ENCODE data around the gene MSN.
"Not testable (repeated sequence)": the region's sequence is repeated elsewhere in the genome, so short reads cannot be mapped to it uniquely, and the experiment has no call there.

Gene MSN

DNA sequence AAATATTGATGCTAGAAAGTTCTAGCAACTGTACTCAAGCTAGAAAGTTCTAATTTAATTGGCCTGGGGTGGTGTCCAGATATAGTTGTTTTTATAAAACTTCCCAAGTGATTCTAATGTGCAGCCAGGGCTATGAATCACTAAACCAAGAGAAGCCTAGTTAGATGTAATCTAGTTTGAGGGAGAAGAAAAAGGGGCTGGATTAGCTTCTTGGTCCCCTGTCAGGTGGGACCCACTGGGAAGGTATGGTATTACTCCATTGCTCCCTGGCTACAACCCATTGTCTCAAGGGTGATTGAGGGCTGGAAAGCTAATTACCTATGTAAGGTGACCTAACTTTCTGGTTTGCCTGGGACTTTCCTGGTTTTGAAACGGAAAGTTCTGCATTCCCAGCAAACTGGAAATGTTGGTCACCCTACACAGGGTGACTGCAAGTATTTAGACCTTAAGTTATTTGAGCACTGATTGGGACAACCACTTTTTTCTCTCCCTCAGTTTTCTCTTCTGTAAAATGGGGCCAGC, 23.9 kb upstream of the MSN start:
- no peaks in the 10 kb centered on the region for H3K36me3 ChIP-seq (ENCODE audit: control insufficient read depth, insufficient read depth, low read length)
- no peaks in the 10 kb centered on the region for H3K27me3 ChIP-seq (ENCODE audit: control insufficient read depth, insufficient read depth, low read length, poor library complexity, severe bottlenecking)
- WGBS, 2 experiments = 89 to 100% methylated on average over 1 of the region's 1 CpG
- H3K4me3 ChIP-seq (ENCODE audit: insufficient read depth, low read depth, low read length) = no peak overlapping the region
- H3K27ac ChIP-seq (ENCODE audit: insufficient read depth, low read depth, low read length, poor library complexity, severe bottlenecking) = no peak overlapping the region
- H3K4me1 ChIP-seq (ENCODE audit: control insufficient read depth, insufficient read depth, low read length) = no peaks in the 10 kb centered on the region
- no peaks in the 10 kb centered on the region for H3K9me3 ChIP-seq (ENCODE audit: control insufficient read depth, low read length)

DNA sequence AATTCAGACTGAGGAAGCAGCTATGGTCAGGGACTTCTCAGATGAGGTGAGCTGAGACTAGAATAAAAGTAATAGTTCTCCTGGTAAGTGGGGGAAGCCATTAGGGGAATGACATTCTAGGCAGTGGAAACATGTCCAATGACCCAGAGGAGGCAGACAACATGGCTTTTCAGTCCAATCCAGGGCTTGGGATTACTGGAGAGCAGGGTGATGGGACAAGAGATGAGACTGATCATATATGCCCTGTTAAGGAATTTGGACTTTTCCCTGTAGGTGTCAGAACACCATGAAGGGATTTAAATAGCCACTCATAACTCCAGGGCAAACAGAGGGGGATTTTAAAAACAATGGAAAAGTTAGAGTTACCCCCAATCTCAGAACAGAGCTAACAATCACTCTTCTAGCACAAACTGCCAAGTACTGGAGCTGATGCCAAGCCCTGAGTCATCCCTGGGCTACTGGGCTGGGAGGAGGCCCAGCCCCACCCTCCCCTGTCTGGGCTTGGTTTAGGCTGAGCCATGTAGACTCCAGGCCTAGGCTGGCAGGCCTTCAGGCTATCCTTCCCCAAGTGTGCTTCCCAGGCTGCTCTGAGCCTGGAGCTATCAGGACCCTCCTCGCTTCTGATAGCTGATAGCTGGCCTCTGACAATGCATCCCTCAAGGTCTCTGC, 22.7 kb upstream of the MSN start:
- H3K36me3 ChIP-seq (ENCODE audit: control insufficient read depth, insufficient read depth, low read length) = no peaks in the 10 kb centered on the region
- 78 to 94% methylated on average over 1 of the region's 1 CpG for WGBS, 2 experiments
- H3K4me3 ChIP-seq (ENCODE audit: insufficient read depth, low read depth, low read length) = no peak overlapping the region
- no peak overlapping the region for H3K27ac ChIP-seq (ENCODE audit: insufficient read depth, low read depth, low read length, poor library complexity, severe bottlenecking)
- no peaks in the 10 kb centered on the region for H3K9me3 ChIP-seq (ENCODE audit: control insufficient read depth, low read length)
- H3K4me1 ChIP-seq (ENCODE audit: control insufficient read depth, insufficient read depth, low read length) = no peaks in the 10 kb centered on the region
- no peaks in the 10 kb centered on the region for H3K27me3 ChIP-seq (ENCODE audit: control insufficient read depth, insufficient read depth, low read length, poor library complexity, severe bottlenecking)

DNA sequence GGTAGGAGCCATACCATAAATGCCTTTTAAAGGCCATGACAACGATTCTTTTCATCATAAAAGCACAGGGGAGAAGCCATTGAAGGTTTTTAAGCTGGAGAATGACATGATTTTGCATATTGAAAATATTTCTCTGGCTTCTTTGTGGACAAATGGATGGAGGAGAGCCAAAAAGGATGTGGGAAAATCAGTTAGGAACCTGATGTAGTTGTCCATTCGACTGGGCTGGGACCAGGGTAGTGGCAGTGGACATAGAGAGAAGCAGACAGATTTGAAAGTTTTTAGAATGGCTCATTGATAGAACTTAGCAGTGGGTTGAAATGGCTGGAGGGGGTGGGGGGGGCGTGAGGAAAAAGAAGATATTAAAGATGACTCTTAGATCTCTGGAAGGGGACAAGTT, 19.7 kb upstream of the MSN start:
- Histone ChIP-seq H3K4me3 (ENCODE audit: insufficient read depth, low read depth, low read length) (no peak overlapping the region), H3K27me3 (ENCODE audit: control insufficient read depth, insufficient read depth, low read length, poor library complexity, severe bottlenecking) (no peaks in the 10 kb centered on the region), H3K4me1 (ENCODE audit: control insufficient read depth, insufficient read depth, low read length) (no peaks in the 10 kb centered on the region), H3K27ac (ENCODE audit: insufficient read depth, low read depth, low read length, poor library complexity, severe bottlenecking) (no peak overlapping the region), H3K9me3 (ENCODE audit: control insufficient read depth, low read length) (no peaks in the 10 kb centered on the region), H3K36me3 (ENCODE audit: control insufficient read depth, insufficient read depth, low read length) (no peaks in the 10 kb centered on the region)
- WGBS, 2 experiments = 86 to 92% methylated on average over 3 of the region's 3 CpGs

DNA sequence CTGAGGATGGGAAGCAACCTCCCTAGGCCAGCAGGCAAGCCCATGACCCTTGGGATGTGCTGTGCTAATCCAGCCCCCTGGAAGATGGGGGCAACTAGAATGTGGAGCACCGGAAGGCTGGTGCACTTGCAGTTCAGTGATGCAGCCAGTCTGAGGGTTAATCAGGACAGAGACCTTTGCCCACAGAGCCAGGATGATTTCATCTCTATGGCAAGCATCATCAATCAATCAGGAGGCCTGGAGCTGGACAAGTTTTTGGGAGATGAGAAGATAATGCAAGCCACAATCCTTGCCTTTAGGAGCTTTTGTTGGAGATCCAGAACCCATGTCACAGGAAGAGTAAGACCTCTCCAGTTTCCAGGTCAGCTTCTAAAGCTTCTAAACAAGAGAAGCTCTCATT, 15.4 kb upstream of the MSN start:
- H3K36me3 ChIP-seq (ENCODE audit: control insufficient read depth, insufficient read depth, low read length) = no peaks in the 10 kb centered on the region
- WGBS, 2 experiments = 75 to 97% methylated on average over 1 of the region's 1 CpG
- no peaks in the 10 kb centered on the region for H3K4me1 ChIP-seq (ENCODE audit: control insufficient read depth, insufficient read depth, low read length)
- no peaks in the 10 kb centered on the region for H3K9me3 ChIP-seq (ENCODE audit: control insufficient read depth, low read length)
- H3K27me3 ChIP-seq (ENCODE audit: control insufficient read depth, insufficient read depth, low read length, poor library complexity, severe bottlenecking) = no peaks in the 10 kb centered on the region
- H3K4me3 ChIP-seq (ENCODE audit: insufficient read depth, low read depth, low read length) = no peak overlapping the region
- no peak overlapping the region for H3K27ac ChIP-seq (ENCODE audit: insufficient read depth, low read depth, low read length, poor library complexity, severe bottlenecking)

DNA sequence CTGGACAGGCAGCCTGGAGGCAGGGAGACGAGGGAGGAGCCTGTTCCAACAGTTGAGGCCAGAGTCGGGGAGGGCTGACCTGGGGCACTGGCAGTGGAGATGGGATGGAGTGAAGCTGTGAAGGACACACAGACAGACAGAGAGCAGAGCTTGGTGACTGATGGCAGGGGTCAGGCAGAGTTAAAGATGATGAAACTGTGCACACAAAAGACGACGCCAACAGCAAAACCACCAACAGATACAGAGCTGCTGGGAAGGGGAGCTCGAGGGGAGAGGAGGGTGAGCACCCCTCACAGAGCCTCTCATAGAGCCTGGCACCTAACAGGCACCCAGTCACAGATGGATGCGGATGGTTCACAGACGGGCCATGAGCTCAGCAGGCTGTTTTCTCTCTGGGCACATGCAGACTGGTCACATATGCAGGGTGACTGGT, 10.4 kb upstream of the MSN start:
- not testable (repeated sequence) for H3K27me3 ChIP-seq (ENCODE audit: control insufficient read depth, insufficient read depth, low read length, poor library complexity, severe bottlenecking); H3K4me1 ChIP-seq (ENCODE audit: control insufficient read depth, insufficient read depth, low read length); H3K9me3 ChIP-seq (ENCODE audit: control insufficient read depth, low read length); H3K36me3 ChIP-seq (ENCODE audit: control insufficient read depth, insufficient read depth, low read length); H3K4me3 ChIP-seq (ENCODE audit: insufficient read depth, low read depth, low read length); H3K27ac ChIP-seq (ENCODE audit: insufficient read depth, low read depth, low read length, poor library complexity, severe bottlenecking)
- WGBS, 2 experiments = 90 to 91% methylated on average over 2 of the region's 7 CpGs

DNA sequence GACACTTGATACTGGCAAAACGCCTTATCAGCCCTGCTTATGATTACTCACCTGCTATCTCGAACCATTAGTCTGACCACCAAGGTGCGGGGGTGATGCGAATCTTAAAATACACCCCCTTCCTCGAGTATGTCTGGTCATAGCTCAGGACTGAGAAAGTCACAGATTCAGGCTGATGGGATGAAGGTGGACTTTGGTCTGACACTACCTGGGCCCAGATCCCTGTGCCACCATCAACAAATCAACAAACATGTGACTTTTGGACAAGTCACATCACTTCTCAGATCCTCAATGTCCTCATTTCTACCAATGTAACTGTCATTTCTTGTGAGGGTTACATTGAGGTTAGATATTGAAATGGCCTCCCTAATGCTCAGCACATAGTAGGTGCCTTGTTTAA, 9.8 kb upstream of the MSN start:
- H3K27ac ChIP-seq (ENCODE audit: insufficient read depth, low read depth, low read length, poor library complexity, severe bottlenecking) = no peak overlapping the region
- WGBS, 2 experiments = 77 to 83% methylated on average over 2 to 3 of the region's 5 CpGs
- no peaks in the 10 kb centered on the region for H3K27me3 ChIP-seq (ENCODE audit: control insufficient read depth, insufficient read depth, low read length, poor library complexity, severe bottlenecking)
- no peaks in the 10 kb centered on the region for H3K4me1 ChIP-seq (ENCODE audit: control insufficient read depth, insufficient read depth, low read length)
- H3K36me3 ChIP-seq (ENCODE audit: control insufficient read depth, insufficient read depth, low read length) = no peaks in the 10 kb centered on the region
- H3K4me3 ChIP-seq (ENCODE audit: insufficient read depth, low read depth, low read length) = no peak overlapping the region
- H3K9me3 ChIP-seq (ENCODE audit: control insufficient read depth, low read length) = no peaks in the 10 kb centered on the region

DNA sequence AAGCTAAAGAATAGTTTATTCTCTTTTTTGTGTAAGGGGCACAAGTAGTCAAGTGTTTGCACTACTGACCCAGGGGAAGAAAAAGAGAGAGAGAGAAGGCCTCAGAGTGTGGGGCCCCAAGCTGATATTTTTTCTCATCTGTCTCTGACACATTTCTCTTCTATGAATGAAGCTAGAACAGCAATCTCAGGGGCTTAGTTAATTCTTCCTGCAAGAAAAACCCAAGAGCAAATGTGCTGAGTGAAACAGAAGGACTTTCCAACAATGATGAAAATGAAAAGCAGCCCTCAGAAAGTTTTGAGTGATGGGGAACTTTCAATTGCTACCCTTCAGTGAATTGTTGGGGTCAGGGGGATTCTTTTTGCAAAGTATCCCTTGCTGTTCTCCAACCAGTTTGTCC, 9.2 kb upstream of the MSN start:
- Histone ChIP-seq H3K27me3 (ENCODE audit: control insufficient read depth, insufficient read depth, low read length, poor library complexity, severe bottlenecking) (no peaks in the 10 kb centered on the region), H3K9me3 (ENCODE audit: control insufficient read depth, low read length) (no peaks in the 10 kb centered on the region), H3K36me3 (ENCODE audit: control insufficient read depth, insufficient read depth, low read length) (no peaks in the 10 kb centered on the region), H3K4me1 (ENCODE audit: control insufficient read depth, insufficient read depth, low read length) (no peaks in the 10 kb centered on the region), H3K4me3 (ENCODE audit: insufficient read depth, low read depth, low read length) (no peak overlapping the region), H3K27ac (ENCODE audit: insufficient read depth, low read depth, low read length, poor library complexity, severe bottlenecking) (no peak overlapping the region)

DNA sequence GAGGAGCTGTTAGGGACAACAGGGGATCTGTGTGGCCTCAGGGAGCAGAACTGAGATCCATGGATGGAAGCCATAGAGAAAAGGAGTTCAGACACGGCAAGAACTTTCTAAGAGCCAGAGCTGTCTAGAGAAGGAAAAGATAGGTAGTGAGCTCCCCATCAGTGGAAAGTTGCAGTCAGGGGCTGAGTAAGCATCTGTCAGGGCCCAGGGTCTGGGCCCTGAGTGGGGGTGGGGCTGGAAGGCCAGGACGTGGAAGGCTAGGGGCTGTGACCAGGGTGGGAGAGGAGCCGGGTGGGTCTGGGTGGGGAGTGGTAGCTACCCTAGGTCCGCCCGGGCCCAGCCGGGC, 324 bp upstream of the MSN start:
- Histone ChIP-seq H3K9me3 (ENCODE audit: control insufficient read depth, low read length) (no peaks in the 10 kb centered on the region), H3K36me3 (ENCODE audit: control insufficient read depth, insufficient read depth, low read length) (no peaks in the 10 kb centered on the region), H3K4me3 (ENCODE audit: insufficient read depth, low read depth, low read length) (no peak overlapping the region), H3K4me1 (ENCODE audit: control insufficient read depth, insufficient read depth, low read length) (peaks cover 9% of the 10 kb centered on the region), H3K27ac (ENCODE audit: insufficient read depth, low read depth, low read length, poor library complexity, severe bottlenecking) (no peak overlapping the region), H3K27me3 (ENCODE audit: control insufficient read depth, insufficient read depth, low read length, poor library complexity, severe bottlenecking) (no peaks in the 10 kb centered on the region)
- WGBS, 2 experiments = 6 to 9% methylated on average over 6 of the region's 6 CpGs

DNA sequence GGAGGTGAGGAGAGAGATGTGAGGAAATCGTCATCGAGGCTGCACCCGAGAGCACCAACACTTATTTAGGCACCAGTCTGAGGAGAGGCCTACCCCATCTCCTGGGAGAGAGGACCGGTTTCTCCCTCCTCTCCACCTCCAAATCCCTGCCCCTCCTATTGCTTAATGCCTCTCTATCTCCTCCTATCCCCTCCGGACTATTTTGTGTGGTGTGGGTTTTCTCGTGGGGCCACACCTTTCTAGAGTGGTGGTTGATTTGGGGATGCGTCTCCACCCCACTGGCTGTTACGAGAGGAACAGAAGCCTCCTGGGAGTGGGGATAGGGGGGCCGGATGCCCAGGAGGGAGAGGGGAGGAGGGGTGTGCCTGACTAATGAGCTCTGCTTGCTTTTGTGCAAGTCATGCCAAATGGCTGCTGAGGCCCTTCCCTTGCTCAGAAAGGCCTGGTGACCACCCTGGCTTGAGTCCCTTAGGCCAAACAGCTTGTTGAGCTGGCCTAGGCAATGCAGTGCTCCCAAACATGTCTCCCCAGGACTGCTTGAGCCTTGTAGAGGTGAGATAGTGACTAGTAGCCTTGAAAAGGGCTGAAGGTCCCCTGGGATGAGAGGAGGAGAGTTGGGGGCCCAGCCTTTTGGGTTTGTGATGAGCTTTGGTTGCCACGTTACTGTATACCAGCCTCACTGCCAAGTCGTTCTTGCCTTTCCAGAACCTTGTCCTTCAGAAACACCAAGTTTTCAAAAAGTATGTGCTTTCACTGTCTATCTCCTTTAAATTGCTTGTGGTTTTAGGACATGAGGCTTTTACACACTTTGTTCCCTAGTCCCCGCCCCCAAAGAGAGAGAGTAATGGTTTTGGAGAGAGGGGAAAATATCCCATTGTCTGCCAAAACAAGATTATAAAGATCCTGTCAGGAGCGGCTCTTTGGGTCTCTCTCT, 1.2 kb downstream of the MSN start:
- peak overlapping the region; percentile 58 for H3K4me3 ChIP-seq (ENCODE audit: insufficient read depth, low read depth, low read length)
- H3K27me3 ChIP-seq (ENCODE audit: control insufficient read depth, insufficient read depth, low read length, poor library complexity, severe bottlenecking) = no peaks in the 10 kb centered on the region
- peaks cover 9% of the 10 kb centered on the region for H3K4me1 ChIP-seq (ENCODE audit: control insufficient read depth, insufficient read depth, low read length)
- H3K36me3 ChIP-seq (ENCODE audit: control insufficient read depth, insufficient read depth, low read length) = no peaks in the 10 kb centered on the region
- H3K27ac ChIP-seq (ENCODE audit: insufficient read depth, low read depth, low read length, poor library complexity, severe bottlenecking) = peak overlapping the region; percentile 90
- 10 to 18% methylated on average over 8 to 12 of the region's 13 CpGs for WGBS, 2 experiments
- no peaks in the 10 kb centered on the region for H3K9me3 ChIP-seq (ENCODE audit: control insufficient read depth, low read length)

DNA sequence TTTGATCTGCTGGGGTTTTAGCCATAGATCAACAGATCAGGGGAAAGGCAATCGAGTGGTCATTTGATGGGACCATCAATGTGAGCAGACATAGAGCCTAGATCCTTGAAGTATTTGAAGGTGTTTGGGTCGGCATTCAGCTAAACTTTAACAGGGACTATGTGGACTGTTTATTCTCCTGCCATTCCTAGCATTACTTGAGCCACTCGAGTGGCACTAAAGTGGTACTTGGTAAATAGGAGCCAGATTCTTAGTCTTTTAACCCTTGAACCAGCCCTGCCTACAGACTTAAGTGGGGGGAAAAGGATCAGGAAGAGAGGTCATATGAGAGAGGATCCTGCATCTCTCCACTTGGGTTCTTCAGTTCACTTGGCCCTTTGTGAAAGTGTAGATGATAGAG, 3.8 kb downstream of the MSN start:
- no peaks in the 10 kb centered on the region for H3K27me3 ChIP-seq (ENCODE audit: control insufficient read depth, insufficient read depth, low read length, poor library complexity, severe bottlenecking)
- H3K36me3 ChIP-seq (ENCODE audit: control insufficient read depth, insufficient read depth, low read length) = no peaks in the 10 kb centered on the region
- no peak overlapping the region for H3K4me3 ChIP-seq (ENCODE audit: insufficient read depth, low read depth, low read length)
- peaks cover 9% of the 10 kb centered on the region for H3K4me1 ChIP-seq (ENCODE audit: control insufficient read depth, insufficient read depth, low read length)
- no peaks in the 10 kb centered on the region for H3K9me3 ChIP-seq (ENCODE audit: control insufficient read depth, low read length)
- no peak overlapping the region for H3K27ac ChIP-seq (ENCODE audit: insufficient read depth, low read depth, low read length, poor library complexity, severe bottlenecking)
- WGBS, 2 experiments = 91 to 95% methylated on average over 2 to 3 of the region's 3 CpGs

Data from ectodermal cell (in vitro differentiated cells).